ENCODE data around the gene STX7.

- no peak for TF ChIP-seq POLR2A (IDR thresholded peaks at IDR 0.05; ENCODE audit: low read depth)
- TF ChIP-seq, protein P1, sequence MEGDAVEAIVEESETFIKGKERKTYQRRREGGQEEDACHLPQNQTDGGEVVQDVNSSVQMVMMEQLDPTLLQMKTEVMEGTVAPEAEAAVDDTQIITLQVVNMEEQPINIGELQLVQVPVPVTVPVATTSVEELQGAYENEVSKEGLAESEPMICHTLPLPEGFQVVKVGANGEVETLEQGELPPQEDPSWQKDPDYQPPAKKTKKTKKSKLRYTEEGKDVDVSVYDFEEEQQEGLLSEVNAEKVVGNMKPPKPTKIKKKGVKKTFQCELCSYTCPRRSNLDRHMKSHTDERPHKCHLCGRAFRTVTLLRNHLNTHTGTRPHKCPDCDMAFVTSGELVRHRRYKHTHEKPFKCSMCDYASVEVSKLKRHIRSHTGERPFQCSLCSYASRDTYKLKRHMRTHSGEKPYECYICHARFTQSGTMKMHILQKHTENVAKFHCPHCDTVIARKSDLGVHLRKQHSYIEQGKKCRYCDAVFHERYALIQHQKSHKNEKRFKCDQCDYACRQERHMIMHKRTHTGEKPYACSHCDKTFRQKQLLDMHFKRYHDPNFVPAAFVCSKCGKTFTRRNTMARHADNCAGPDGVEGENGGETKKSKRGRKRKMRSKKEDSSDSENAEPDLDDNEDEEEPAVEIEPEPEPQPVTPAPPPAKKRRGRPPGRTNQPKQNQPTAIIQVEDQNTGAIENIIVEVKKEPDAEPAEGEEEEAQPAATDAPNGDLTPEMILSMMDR (IDR thresholded peaks at IDR 0.05) = no peak
- TF ChIP-seq EP300 (IDR thresholded peaks at IDR 0.05) = no peak
Measured at GRCh38 chr6:132496519-132497180, 16.3 kb downstream of the STX7 start.

Data from esophagus muscularis mucosa (tissue), 4 donors.